Activated CD8-positive, alpha-beta memory T cell treated with anti-CD3 and anti-CD28 coated beads for 4 hours (primary cell): ENCODE results near the gene MIX23.
"Not testable (repeated sequence)": the region's sequence is repeated elsewhere in the genome, so short reads cannot be mapped to it uniquely, and the experiment has no call there.

Source experiments
- DNase-seq, 2 donors: peaks; one replicate each; pipeline ENCODE4 v3.0.0-alpha.2; 2020; ENCODE audit warnings: low read depth in 2 of 2

MIX23 gene

DNA sequence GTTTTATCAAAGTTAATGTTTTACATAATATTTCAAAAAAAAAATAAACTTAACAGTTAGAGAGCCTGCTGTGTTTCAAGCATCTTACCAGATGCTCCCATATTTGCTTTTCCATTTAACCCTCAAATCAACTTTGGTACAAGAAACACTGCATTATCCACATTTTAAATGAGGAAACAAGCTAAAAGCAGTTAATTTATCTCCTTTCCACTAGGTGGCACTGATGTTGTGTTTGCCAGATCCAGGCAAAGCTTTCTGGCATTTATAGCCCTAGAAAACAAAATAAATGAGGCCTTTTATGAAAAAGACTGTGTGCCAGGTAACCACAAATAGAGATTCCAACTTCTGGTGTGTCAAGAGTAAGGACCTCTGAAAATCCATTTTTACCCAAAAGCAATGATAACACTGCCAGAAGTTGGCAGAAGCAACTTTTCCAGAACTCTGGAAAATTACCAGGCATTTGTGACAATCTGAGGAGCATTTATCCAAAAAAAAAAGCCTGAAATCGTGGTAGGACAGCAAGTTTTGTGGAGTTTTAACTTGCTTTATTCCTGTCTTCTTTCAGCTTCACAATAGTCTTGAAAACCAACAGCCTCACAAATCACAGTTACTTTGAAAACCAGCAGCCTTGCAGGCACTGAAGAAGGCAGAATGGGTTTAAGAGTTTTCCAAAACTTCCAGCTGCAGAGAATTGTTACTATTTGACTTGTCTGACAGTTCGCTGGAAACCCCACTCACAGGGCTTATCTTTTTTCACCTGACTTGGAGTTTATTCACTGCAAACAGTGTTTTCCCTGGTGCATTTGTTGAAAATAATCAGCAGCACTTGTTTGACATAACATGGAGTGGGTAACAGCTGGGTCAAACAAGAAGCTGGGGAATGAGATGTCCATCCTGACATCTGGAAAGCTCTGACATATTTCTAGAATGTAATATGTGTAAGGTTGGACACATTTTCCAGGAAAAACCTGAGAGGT is 10.1 kb upstream of the MIX23 start:
- no peak for DNase-seq

DNA sequence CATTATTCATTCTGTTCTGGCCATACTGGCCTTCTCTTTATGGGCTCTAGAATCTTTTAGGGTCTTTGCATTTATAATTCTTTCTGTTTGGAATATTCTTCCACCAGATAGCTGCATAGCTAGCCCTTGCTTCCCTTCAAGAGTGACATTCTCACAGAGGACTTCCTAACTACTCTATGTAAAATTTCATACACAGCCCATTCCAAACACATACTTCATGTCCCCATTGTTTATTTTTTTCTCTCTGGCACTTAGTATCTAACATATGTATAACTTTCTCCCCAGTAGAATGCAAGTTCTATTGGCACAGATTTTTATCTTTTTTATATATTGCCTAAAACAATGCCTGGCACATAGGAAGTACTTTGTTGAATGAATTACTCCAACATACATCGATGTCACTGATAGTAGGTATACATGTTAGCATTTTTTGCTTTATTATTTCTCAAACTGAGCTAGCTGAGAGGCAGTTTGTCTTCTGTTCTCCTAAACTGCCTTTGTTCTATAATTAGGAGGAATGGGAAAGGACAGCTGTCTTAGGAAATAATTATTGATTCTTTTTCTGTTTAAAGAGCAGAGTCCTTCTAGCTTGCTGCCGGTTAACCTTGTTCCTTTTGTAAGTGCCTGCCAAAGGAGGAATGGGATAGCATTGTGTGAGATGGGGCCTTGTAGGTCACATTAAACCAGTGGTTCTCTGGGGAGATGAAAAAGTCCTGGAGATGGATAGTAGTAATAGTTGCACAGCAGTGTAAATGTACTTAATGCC is 8.8 kb upstream of the MIX23 start:
- DNase-seq: no peak

DNA sequence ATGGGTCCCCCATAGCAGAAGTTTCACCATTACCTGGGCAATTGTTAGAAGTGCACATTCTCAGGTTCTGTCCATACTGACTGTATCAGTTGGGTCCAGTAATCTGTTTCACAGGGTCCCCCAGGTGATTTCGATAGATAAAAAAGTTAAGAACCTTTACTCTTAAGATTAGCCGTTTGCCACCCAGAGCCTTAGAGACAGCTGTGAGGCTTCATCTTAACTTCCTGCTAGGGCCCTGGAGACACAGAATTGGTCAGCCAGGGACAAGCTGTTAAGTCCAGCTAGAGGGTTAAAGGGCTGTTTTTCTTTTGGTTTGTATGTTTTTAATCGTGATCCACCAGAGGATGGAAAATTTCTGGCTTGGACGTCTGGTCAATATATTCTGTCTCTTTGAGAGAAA is 7.6 kb upstream of the MIX23 start:
- DNase-seq: no peak

DNA sequence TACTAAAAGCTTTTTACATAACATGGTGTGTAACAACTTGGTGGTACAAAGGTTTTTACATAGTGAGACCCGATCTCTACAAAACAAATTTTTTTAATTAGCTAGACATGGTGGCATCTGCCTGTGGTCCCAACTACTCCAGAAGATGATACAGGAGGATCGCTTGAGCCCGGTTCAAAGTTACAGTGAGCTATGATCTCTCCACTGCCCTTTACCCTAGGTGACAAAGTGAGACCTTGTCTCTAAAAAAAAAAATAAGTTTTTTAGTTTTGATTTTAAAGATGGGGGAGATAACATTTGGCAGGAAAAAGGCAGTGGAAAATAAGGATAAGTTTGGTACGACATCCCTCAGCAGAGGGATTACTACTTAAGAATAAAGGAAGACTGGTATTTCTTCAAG is 6.9 kb upstream of the MIX23 start:
- no peak for DNase-seq

DNA sequence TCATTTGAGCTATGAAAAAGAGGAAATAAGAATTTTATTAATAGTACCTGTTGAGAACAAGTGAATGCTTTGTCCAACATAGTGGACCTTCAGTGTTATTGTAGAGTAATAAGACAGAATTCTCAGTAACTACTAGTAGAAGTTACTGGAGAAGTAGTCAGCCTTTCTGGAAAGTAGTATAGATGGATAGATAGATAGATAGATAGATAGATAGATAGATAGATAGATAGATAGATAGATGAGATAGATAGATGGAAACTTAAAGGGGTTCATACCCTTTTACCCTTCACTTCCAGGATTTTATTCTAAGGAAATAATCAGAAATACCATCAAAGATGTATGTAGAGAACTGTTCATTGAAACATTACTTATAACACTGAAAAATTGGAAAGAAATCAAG is 6.2 kb upstream of the MIX23 start:
- DNase-seq: no peak

DNA sequence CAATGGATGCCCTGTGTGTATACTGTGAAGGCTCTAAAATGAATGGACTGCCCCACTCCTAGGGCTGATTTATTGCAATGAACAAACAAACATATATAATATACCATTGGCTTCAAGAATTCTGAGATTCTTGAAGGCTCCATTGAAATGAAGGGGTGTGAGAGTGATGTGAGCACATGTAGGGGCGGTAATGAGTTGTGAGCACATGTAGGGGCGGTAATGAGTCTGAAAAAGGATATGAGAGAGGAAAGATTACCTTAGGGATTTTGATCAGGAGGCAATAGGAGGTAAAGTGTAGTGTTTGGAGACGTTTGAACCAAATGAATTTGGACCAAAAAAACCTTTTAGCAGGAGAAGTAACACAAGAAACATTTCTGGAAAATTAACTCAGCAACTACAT is 4.7 kb upstream of the MIX23 start:
- no peak for DNase-seq

DNA sequence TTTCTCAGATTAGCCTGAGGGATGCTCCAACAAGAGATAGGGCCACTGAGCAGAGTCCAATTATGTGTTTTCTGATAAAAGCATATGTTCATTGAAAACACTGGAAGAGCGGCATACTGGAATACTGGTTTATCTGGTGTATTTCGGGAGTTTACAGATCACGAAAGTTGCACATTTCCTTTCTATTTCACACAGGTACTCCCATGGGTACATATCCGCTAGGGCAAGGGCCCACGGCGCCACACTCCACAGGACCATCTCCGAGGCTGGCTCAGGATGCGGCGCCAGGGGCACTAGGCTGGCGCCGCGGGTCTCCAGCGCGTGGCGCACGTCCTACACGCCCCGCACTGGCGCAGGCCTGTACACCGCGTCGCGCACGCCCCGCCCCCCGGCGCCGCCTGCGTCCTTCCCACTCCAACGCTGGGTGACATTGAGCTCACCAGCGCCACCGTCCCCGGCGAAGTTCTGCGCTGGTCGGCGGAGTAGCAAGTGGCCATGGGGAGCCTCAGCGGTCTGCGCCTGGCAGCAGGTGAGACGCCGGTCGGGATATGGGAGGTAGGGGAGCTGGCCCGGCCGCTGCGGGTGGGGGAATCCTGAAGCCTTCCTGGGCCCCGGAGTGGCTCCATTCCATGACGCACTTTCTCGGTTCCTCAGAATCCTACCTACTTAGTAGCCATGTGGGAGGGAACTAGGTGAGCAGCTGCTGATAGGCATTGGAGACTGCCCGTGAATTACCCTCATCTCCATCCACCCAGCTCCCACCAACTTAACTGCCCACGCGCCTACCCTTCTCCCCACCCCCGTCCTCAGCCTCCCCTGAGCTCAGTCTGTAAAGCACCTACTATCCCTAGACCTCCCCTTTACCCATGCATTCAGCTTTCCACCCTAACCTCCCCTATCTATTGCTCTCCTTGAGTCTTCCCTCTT is 1.0 kb upstream of the MIX23 start, which contains the start of gene FAM162A:
Gene FAM162A, plus strand, starts transcription at position 412 of the 927 bp plus-strand sequence. Its CDS starts 84 bp downstream, at position 496.
- DNase-seq: peak; percentile 81 to 85

DNA sequence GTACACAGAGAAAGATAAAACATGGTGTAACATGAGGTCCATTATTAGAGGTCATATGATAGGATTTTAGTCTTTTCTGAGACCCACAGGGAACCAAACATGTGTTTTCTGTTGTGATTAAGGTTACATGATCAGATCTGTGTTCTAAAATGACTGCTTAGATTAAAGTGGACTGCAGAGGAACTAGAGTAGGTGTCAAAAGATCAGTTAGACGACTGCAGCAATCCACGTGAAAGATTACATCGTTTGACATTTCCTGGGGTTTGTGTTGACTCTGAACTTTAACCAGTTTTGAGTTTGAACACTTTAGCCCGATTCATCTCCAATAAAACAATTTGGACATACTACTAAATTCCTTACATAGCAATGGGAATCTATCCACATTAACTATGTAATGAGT is 5.1 kb downstream of the MIX23 start:
- DNase-seq: no peak

DNA sequence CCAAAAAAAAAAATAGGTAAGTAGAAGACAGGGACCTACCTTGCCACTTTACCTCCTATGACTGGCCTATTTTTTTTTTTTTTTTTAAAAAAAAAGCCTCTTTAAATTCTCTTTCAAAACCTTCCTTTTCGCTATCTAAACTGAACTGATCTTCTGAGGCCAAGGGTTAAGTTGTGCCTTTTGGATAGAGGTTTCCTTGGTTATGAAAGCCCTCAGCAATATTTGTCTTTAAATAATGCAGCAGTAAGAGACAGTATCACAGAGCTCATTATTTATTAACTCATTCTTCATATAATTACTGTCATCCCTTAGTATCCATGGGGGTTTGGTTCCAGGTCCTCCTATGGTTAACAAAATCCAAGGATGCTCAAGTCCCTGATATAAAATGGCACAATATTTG is 9.0 kb downstream of the MIX23 start:
- DNase-seq: no peak

DNA sequence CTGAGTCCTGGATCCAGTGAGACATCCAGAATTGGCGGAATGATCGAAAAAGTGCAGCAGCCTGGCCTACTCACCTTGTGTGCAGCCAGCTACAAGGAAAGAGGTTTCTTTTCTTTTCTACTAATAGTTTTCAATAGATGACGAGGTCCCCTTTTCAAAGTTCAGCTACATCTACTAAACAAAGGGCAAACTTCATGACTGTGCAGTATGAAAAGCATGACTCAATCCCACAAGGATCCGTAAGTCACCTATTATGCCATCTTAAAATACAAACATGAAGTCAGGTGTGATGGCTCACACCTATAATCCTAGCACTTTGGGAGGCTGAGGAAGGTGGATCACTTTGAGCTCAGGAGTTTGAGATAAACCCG is 16.7 kb downstream of the MIX23 start:
- no peak for DNase-seq

DNA sequence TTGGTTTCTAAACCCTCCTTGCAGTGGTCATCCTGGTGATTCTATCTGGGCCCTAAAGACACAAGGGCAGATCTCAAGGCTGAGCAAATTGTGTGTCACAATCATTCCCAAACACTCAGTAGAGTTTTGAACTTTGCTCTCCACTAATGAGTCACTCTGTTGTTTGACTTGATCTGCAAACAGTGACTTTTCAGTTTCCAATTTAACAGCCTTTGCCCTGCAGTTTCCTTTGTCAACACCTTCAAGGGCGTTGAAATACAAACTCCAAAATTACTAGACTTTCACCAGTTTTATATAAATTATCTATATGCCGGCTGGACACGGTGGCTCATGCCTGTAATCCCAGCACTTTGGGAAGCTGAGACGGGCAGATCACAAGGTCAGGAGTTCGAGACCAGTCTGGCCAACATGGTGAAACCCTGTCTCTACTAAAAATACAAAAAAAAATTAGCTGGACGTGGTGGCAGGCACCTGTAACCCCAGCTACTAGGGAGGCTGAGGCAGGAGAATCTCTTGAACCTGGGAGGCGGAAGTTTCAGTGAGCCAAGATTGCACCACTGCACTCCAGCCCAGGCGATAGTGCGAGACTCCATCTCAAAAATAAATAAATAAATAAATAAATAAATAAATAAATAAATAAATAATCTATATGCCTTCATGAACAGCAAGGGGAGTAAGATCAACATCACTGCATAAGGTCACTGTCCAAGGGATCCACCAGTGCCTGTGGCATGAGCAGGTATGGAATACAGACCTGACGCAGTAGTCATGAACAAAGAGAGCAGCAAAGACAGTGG is 17.3 kb downstream of the MIX23 start:
- not testable (repeated sequence) for DNase-seq

DNA sequence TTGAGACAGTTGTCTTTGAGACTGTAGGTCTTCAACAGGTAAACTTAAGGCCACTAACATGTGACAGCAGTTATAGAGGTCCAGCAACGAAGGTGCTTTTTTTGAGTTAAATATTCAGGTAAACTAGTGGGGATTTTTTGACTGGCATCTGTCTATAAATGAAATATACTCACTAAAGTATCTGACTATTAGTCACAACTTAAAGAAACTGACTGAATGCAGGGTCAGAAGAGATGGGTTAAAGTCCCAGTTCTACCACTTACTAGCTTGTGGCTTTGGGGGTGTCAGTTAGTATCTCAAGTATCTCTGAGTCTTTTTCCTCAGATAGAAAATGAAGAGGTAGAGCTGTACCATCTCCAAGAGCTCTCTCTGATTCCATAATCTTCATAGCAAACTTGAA is 18.0 kb downstream of the MIX23 start:
- DNase-seq: no peak

DNA sequence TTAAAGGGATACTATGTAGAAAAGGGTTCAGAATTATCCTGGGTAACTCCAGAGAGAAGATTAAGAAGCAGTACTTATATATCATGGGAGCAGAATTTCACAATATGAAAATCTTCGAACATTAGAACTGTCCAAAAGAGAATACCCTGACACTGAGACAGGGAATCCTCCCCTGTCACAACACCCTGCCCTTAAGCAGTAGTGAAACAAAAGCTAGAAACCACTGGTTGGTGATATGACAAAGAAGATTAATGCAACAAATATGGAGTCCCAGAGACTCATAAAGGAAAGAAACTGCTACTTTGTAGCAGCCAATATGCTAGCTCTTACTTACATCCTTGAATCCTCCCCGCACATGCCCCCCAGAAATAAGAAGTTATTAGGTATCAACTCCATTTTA is 18.5 kb downstream of the MIX23 start:
- DNase-seq: no peak

DNA sequence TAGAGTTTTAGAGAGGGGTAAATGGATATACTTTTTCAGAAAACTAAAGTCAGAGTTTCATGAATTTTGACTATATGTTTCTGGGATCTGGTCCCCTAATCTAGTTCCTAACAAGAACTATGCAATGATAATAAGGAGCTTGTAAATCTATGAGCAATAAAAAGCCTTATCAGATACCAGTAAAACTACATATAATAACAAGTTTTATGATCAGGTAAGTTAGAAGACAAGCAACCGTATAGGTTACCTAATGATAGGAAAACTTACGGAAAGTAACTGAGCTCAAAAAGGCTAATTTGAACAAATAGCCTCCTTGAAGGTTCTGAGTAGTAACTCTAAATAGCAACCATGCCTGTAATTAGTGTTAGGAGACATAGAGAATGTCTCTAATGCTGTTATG is 21.0 kb downstream of the MIX23 start:
- DNase-seq: no peak

DNA sequence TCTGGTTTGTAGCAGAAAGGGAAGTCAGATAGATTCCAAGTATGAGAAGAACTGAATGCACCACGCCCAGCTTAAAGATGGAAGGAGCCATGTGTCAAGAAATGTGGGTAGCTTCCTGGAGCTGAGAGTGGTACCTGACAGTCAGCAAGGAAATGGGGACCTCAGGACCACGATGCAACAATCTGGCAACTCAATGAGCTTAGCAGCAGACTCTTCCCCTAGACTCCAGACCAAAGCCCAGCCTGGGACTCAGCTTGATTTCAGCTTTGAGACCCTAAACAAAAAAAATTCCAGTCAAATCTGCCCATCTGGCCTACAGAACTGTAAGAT is 24.4 kb downstream of the MIX23 start:
- DNase-seq: no peak

DNA sequence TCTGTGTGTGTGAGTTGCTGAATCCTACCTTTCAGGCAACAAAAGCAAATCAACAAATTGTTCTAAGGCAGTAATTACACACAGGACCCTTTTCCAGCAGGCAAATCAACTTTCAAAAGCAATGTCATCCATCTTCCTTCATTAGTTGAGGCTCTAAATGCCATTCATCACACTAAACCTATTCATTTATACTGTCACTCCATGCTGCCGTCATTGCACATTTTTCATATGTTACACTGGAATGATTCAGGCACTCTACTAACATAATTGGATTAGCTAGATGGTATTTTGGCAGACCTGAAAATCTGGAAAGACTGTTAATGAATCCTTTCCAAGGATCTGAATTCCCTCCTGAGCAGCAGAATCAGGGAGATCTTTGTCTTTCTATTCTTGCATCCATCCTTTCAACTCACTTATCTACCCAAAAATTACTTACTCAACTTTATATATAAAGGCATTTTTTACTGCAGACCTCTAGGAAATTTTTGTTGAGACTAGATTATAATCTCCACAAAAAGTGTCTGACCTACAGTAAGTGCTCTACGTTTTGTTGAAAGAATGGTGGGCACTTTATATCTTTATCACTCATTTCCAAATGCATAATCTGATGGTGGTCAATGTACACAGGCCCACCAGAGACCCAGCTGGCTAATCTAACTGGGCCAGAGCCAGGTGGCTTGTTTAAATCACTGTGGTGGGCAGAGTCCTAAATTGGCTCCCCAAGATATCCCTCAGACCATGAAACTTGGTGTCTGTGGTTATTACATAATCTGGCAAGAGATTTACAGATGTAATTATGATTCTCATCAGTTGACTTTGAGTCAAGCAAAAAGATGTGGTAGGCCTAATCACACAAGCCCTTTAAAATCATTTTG is 25.0 kb downstream of the MIX23 start:
- DNase-seq: no peak

DNA sequence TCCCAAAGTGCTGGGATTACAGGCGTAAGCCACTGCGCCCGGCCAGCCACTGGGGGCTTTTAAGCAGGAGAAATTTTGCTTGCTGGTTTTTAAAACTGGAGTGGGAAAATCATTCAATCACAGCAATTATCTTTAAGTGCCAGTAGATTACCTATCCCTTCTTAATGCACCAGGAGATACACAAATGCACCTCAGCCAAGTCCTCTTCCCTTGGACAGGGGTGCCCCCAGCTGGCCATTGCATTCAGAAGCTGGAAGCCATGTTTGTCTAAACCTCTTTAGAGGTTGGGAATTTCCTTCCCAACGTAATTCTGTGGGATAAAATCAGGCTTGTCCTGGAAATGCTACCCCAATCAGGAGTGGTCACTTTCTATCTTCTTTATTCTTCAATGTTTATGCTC is 26.6 kb downstream of the MIX23 start:
- DNase-seq: no peak

DNA sequence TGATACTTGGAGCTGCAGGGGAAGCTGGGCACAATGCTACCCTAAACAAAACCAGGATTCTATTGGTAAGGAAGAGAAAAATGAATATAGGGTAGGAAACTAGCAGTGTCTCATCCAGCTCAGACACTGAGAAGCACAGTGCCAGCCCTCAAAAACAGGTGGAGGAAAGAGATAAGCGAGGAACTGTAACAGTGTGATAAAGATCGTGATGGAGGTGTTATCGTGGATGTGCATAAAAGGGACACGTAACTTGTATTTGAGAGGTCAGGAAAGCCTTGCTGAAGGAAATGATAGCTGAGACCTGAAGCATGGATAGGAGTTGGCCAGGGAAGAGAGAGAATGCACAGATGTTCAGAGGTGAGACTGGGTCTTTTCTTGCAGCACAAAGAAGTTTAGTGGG is 27.4 kb downstream of the MIX23 start:
- DNase-seq: no peak

DNA sequence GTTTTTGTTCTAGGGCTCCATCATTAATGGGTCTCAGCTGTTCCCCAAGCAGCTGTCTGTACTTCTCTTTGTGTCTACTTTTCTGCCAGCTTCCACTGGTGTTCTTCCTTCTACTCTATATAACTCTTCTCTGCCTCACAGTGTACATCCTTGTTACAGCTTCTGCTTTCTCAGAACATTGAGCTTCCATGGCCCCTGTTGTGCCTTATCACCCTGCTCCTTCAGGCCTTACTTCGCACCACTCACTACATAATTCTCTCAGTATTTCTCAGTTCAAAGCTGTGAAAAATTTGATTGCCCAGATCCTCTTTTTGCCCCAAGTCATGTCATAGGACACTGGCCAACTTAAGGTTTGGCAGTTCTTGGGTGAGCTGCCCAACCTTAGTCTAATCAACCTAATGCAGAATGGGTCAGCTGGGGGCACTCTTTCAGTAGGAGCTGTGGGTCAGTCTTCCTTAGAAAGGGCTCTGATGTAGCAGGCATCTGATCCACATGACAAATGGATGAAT is 29.1 kb downstream of the MIX23 start:
- no peak for DNase-seq

DNA sequence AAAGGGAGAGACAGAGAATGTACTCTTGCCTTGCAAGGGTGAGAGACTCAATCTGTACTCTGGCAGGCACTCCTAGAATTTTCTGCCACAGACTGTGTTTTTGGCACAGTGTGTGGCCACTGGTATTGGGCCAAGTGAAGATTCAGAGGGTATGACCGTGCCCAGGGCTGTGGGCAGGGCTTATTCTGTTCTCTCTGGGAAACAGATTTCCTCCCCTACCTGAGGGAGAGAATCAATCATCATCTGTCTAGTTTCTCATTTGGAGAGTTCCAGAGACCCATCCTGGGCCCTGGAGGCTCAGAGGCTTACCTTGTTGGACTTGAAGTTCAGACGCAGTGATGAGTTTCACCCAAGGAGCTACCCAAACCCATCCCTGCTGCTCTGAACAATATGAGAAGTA is 29.8 kb downstream of the MIX23 start:
- no peak for DNase-seq
